ENCODE measurements around the gene ARID1B. TPM values are rescaled to one million over a fixed set of nuclear protein-coding genes. Genes with fewer than 3 reads are reported as not detected.

Gene ARID1B
- total and polyA plus RNA-seq, 2 experiments from 2014 or later: 32.9 to 67.0 TPM

DNA sequence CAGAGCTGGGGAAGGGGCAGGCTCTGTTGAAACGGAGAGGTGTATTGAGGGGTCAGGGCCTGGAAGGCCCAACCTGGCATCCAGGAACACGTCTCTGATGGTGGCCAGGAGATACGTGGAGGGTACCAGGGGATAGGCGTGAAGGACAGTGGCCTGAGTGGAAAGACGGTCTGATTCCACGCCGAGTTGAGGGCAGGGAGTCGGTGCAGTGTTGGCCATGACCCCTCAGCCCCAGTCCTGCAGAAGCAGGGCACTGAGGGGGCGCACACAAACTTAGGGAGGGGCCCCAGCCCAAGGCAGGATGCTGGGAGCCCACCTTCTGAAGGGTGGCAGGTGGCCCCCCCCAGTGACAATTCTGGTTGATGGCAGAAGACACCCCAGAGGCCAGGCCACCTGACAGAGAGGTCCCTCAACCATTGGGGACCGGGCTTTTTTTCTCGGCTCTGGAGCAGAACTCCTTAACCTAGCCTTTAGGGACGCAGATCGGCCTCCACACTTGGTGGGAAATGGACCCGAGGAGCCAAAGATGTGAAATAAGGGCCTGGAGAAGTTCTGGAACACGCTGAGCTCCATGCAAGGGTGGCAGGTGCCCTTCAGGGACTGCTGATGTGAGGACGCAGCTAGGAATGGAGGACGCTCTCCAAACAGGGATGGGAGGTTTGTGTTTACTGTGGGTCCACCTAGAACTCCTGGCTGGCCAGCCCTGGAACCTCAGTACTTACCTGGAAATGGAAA is 455.1 kb downstream of the ARID1B start:
- Histone ChIP-seq H3K4me3 (no peak overlapping the region), H3K9me2 (replicated peaks; ENCODE audit: insufficient read depth) (no peaks in the 10 kb centered on the region), H3K4me1 (ENCODE audit: insufficient read depth) (peaks cover 15% of the 10 kb centered on the region), H3K27ac (no peak overlapping the region), H4K20me1 (ENCODE audit: insufficient read depth, poor library complexity, severe bottlenecking) (no peaks in the 10 kb centered on the region), H3K4me2 (no peak overlapping the region), H3K79me2 (no peaks in the 10 kb centered on the region), H3K27me3 (peaks cover 45% of the 10 kb centered on the region), H3K9me3 (ENCODE audit: low read depth) (no peaks in the 10 kb centered on the region), H3K36me3 (replicated peaks; ENCODE audit: insufficient read depth, low read depth) (no peaks in the 10 kb centered on the region), H2AFZ (no peak overlapping the region)
- WGBS (ENCODE audit: low lambda C conversion rate, missing lambda C conversion rate): 98% methylated on average over 17 of the region's 17 CpGs
- no peak for DNase-seq (ENCODE audit: low spot score)
- no peak for TF ChIP-seq EZH2 (IDR thresholded peaks at IDR 0.05; ENCODE audit: borderline replicate concordance)
- no peak for TF ChIP-seq CTCF (IDR thresholded peaks at IDR 0.05; ENCODE audit: poor library complexity)
- no peak for TF ChIP-seq EZH2phosphoT487 (IDR thresholded peaks at IDR 0.05; ENCODE audit: low read depth, severe bottlenecking, unreplicated experiment)

DNA sequence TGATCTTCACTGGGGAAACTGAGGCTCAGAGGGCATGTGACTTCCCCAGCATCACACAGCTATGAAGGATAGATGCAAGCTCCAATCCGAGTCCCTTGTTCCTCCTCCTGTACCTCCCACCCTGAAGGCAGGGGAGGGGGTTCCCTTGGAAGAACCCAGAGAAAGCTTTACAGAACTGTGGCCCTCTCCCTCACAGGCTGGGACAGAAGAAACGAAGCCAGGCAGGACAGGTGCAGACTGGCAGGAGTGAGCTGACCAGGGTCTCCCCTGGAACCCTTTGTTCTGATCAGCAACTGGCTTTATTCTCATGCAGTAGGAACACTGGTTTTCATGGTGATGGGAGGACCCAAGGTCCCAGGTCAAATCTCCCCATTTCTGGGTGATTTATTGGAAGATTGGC is 456.0 kb downstream of the ARID1B start:
- Histone ChIP-seq H3K9me2 (replicated peaks; ENCODE audit: insufficient read depth) (no peaks in the 10 kb centered on the region), H3K79me2 (no peaks in the 10 kb centered on the region), H3K4me2 (no peak overlapping the region), H3K27me3 (peaks cover 49% of the 10 kb centered on the region), H3K4me3 (no peak overlapping the region), H3K4me1 (ENCODE audit: insufficient read depth) (peaks cover 15% of the 10 kb centered on the region), H2AFZ (no peak overlapping the region), H3K27ac (no peak overlapping the region), H3K9me3 (ENCODE audit: low read depth) (no peaks in the 10 kb centered on the region), H3K36me3 (replicated peaks; ENCODE audit: insufficient read depth, low read depth) (no peaks in the 10 kb centered on the region), H4K20me1 (ENCODE audit: insufficient read depth, poor library complexity, severe bottlenecking) (no peaks in the 10 kb centered on the region)
- DNase-seq (ENCODE audit: low spot score): no peak
- WGBS (ENCODE audit: low lambda C conversion rate, missing lambda C conversion rate): 87% methylated on average over 2 of the region's 2 CpGs
- TF ChIP-seq EZH2phosphoT487 (IDR thresholded peaks at IDR 0.05; ENCODE audit: low read depth, severe bottlenecking, unreplicated experiment): no peak
- no peak for TF ChIP-seq CTCF (IDR thresholded peaks at IDR 0.05; ENCODE audit: poor library complexity)
- no peak for TF ChIP-seq EZH2 (IDR thresholded peaks at IDR 0.05; ENCODE audit: borderline replicate concordance)

GRCh38 chr6:157233686-157234085 is 456.5 kb downstream of the ARID1B start:
- H3K4me1 ChIP-seq (ENCODE audit: insufficient read depth): peaks cover 15% of the 10 kb centered on the region
- no peaks in the 10 kb centered on the region for H3K9me3 ChIP-seq (ENCODE audit: low read depth)
- WGBS (ENCODE audit: low lambda C conversion rate, missing lambda C conversion rate): 90% methylated on average over 3 of the region's 3 CpGs
- no peaks in the 10 kb centered on the region for H3K36me3 ChIP-seq (replicated peaks; ENCODE audit: insufficient read depth, low read depth)
- no peak for DNase-seq (ENCODE audit: low spot score)
- H4K20me1 ChIP-seq (ENCODE audit: insufficient read depth, poor library complexity, severe bottlenecking): no peaks in the 10 kb centered on the region
- H2AFZ ChIP-seq: no peak overlapping the region
- TF ChIP-seq CTCF (IDR thresholded peaks at IDR 0.05; ENCODE audit: poor library complexity): no peak
- H3K27ac ChIP-seq: no peak overlapping the region
- no peak overlapping the region for H3K4me3 ChIP-seq
- no peak overlapping the region for H3K4me2 ChIP-seq
- H3K27me3 ChIP-seq: peaks cover 49% of the 10 kb centered on the region
- no peaks in the 10 kb centered on the region for H3K9me2 ChIP-seq (replicated peaks; ENCODE audit: insufficient read depth)
- no peaks in the 10 kb centered on the region for H3K79me2 ChIP-seq
